ENCODE data around the gene ZNF587.
"Not testable (repeated sequence)": the region's sequence is repeated elsewhere in the genome, so short reads cannot be mapped to it uniquely, and the experiment has no call there.

- TF ChIP-seq CTCF (optimal IDR thresholded peaks at IDR 0.05 in 1 of 3, IDR thresholded peaks at IDR 0.05 in 1 of 3, conservative IDR thresholded peaks at IDR 0.05 in 1 of 3; ENCODE audit: extremely low read depth in 1 of 3, insufficient read depth in 2 of 3, low read length in 3 of 3); EZH2 (IDR thresholded peaks at IDR 0.05; ENCODE audit: low read length): not testable (repeated sequence)
Measured at GRCh38 chr19:57836991-57837390, 12.7 kb upstream of the ZNF587 start.

Data from keratinocyte (primary cell).